DMS153 (cell line): ENCODE data around the gene CDC40.

Experiments used
- DNase-seq: peaks from one replicate; lab custom pipeline; 2025; lab: John Stamatoyannopoulos, UW

CDC40 gene

GRCh38 chr6:110180228-110181008 is at the start of gene CDC40:
Gene CDC40, plus strand, starts transcription at chr6:110180427. Its CDS starts 18 bp downstream, at chr6:110180445.
- DNase-seq, result no peak

GRCh38 chr6:110137924-110138887 is 42.0 kb upstream of the CDC40 start:
- no peak for DNase-seq

GRCh38 chr6:110139052-110139451 is 41.2 kb upstream of the CDC40 start:
- no peak for DNase-seq

- no peak for DNase-seq
Measured at GRCh38 chr6:110140650-110141049, 39.6 kb upstream of the CDC40 start.

GRCh38 chr6:110147870-110148269 is 32.4 kb upstream of the CDC40 start:
- DNase-seq, result no peak

- DNase-seq, result no peak
Measured at GRCh38 chr6:110158479-110158878, 21.7 kb upstream of the CDC40 start.

- DNase-seq, result no peak
Measured at GRCh38 chr6:110170081-110170480, 10.1 kb upstream of the CDC40 start.

- no peak for DNase-seq
Measured at GRCh38 chr6:110173506-110174132, 6.6 kb upstream of the CDC40 start.

- peak; percentile 57 for DNase-seq
Measured at GRCh38 chr6:110178626-110179405, 1.4 kb upstream of the CDC40 start.

- DNase-seq, result peak; percentile 98
Measured at GRCh38 chr6:110179406-110180227, 610 bp upstream of the CDC40 start, which contains the start of gene WASF1. Gene WASF1, minus strand, starts transcription at chr6:110179670. Its CDS starts 52,069 bp downstream, at chr6:110127601.

GRCh38 chr6:110181131-110182030 is 1.2 kb downstream of the CDC40 start:
- no peak for DNase-seq

- DNase-seq, result no peak
Measured at GRCh38 chr6:110183292-110183885, 3.2 kb downstream of the CDC40 start.

GRCh38 chr6:110185879-110186278 is 5.7 kb downstream of the CDC40 start:
- no peak for DNase-seq

GRCh38 chr6:110188791-110189190 is 8.6 kb downstream of the CDC40 start:
- no peak for DNase-seq

- DNase-seq, result no peak
Measured at GRCh38 chr6:110190726-110191125, 10.5 kb downstream of the CDC40 start.

GRCh38 chr6:110191477-110191876 is 11.2 kb downstream of the CDC40 start:
- no peak for DNase-seq

GRCh38 chr6:110195639-110196038 is 15.4 kb downstream of the CDC40 start:
- DNase-seq, result no peak

- DNase-seq, result no peak
Measured at GRCh38 chr6:110196874-110197273, 16.6 kb downstream of the CDC40 start.

- no peak for DNase-seq
Measured at GRCh38 chr6:110198561-110198960, 18.3 kb downstream of the CDC40 start.
